GM12892 (cell line): ENCODE data around the gene NPAS3.

Experiments
- POLR2A ChIP-seq: IDR thresholded peaks from 2 replicates; pipeline ENCODE4 v1.6.1; 2011; ENCODE audit warnings: low read depth, low read length, control low read depth
- POLR2AphosphoS5 ChIP-seq: IDR thresholded peaks from 2 replicates; pipeline ENCODE4 v1.6.1; 2011; ENCODE audit warnings: low read depth, low read length, control low read depth
- TAF1 ChIP-seq: IDR thresholded peaks from 2 replicates; pipeline ENCODE4 v1.6.1; 2011; ENCODE audit warnings: low read depth, mild to moderate bottlenecking, control low read depth, low read length, borderline replicate concordance

DNA sequence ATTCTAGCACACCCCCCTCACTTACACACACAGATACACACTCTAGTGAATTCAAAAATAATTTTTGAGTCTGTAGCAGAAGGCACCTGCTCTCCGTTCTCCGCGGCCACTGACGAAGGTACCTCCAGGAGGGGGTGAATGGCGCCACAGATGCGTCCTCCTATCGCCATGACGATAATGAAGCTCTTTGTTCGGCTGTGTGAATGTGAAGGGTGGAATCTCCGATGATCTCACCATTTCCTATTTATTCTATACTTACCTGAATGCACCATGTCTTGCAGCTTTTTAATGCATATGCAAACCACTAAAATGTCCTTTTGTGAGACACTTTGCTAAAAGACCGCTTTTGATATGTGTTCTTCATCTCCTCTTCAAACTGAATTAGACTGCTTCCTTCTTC, 849.5 kb downstream of the NPAS3 start:
- TF ChIP-seq POLR2A = no peak
- TF ChIP-seq POLR2AphosphoS5 = no peak
- TF ChIP-seq TAF1 = no peak
